GM12874 (cell line): Measurements from ENCODE around the gene SPAG16.

ENCODE experiments used
- TF ChIP-seq, protein P1 (sequence below): IDR thresholded peaks from 2 replicates; pipeline ENCODE4 v1.5.1; 2011; ENCODE audit warnings: low read depth, mild to moderate bottlenecking, control low read depth, low read length, moderate library complexity; ENCODE audit not compliant: insufficient read depth

The SPAG16 gene

DNA sequence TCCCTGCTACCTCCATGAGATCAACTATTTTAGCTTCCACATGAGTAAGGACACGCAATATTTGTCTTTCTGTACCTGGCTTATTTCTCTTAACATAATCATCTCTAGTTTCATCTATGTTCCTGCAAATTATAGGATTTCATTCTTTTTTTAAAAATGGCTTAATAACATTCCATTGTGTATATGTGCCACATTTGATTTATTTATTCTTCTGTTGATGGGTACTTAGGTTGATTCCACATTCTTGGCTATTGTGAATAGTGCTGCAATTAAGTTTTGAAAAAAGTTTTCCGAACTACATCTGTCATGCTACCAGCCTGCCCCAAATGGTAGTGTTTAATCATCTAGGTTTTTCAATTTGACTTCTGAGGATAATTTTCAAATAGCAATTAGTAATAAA, 36.3 kb downstream of the SPAG16 start:
- TF ChIP-seq, protein P1, sequence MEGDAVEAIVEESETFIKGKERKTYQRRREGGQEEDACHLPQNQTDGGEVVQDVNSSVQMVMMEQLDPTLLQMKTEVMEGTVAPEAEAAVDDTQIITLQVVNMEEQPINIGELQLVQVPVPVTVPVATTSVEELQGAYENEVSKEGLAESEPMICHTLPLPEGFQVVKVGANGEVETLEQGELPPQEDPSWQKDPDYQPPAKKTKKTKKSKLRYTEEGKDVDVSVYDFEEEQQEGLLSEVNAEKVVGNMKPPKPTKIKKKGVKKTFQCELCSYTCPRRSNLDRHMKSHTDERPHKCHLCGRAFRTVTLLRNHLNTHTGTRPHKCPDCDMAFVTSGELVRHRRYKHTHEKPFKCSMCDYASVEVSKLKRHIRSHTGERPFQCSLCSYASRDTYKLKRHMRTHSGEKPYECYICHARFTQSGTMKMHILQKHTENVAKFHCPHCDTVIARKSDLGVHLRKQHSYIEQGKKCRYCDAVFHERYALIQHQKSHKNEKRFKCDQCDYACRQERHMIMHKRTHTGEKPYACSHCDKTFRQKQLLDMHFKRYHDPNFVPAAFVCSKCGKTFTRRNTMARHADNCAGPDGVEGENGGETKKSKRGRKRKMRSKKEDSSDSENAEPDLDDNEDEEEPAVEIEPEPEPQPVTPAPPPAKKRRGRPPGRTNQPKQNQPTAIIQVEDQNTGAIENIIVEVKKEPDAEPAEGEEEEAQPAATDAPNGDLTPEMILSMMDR = no peak

DNA sequence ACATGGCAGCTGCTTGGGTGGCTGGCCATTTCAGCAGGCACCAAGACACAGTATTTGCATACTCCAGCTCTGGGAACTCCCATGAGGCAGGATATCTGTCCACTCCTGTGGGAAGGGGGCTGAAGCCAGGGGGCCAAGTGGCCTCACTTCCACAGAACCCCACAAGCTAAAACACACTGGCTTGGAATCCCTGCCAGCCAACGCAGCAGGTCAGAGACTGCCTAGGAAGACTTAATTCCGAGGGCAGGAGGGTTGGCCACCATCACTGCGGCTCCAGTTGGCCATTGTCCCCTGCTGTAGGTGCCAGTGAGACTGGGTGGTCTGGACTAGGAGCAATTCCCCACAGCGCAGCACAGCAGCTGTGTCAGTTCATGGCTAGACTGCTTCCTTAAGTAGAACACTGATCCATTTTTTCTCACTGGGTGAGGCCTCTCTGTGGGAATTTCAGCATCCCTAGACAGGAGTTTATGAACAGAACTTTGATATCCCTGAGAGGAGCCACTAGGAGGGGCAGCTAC, 52.0 kb downstream of the SPAG16 start:
- TF ChIP-seq, protein P1 = no peak

DNA sequence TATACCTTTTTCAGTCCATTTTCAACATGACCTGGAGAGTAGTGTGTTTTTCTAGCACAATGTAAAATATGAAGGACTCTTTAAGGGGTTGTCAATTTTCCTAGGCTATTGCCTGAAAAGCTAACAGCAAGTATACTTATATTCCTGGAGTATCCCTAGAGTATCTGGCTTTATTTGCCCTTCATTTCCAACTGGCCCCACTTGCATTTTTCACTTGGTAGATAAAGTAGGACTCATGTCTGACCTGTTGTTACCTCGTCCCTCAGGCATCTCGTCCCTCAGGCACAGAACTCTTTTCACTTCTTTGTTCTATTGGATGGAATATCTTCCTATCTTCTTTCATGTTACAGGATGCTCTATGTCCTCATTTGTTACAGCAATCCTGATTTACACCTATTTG, 69.2 kb downstream of the SPAG16 start:
- TF ChIP-seq, protein P1 = no peak

DNA sequence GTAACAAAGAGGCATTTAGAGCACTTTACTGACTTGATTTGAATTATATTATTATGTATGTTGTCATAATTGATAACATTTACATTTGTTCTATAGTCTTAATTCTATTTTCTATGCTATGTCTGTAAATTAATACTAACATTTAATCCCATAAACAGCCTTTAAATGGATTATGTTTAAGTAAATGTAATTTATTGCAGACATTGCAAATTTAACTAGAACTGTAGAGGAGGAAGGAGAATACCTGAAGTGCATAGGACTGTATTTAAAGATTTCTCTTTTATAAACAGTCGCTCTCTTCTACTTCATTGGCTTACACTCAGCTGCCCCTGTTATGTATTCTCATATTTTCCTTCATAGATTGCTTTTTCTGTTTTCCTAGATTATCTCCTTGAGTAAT, 92.4 kb downstream of the SPAG16 start:
- TF ChIP-seq, protein P1 = no peak

DNA sequence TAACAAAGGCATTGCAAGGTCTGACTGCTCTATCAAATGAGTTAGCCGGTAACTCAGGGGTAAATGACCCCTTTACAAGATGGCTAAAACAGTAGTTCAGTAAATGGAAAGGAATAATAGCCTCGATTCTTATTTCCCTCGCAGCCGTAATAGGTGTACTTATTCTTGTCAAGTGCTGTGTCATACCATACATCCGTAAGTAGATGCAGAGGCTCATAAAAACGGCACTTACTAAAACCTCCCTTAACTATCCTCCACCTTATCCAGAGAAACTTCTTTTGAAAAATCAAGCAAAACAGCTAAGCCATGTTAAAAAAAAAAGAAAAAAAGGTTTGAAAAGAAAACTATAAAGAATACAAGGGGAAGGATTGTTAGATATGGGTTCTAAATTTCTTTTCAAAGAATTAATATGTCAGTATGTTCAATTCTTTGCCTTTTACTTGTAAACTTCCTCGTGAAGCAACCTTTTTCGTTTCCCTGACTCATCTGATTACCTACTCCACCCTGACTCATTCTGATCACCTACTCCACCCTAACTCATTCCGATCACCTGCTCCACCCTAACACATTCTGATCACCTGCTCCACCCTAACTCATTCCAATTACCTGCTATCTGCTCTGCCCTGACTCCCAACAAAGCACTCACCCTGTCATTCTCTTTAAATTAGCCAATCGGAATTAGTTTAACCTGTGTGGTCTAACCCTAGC, 127.5 kb downstream of the SPAG16 start:
- TF ChIP-seq, protein P1 = no peak

DNA sequence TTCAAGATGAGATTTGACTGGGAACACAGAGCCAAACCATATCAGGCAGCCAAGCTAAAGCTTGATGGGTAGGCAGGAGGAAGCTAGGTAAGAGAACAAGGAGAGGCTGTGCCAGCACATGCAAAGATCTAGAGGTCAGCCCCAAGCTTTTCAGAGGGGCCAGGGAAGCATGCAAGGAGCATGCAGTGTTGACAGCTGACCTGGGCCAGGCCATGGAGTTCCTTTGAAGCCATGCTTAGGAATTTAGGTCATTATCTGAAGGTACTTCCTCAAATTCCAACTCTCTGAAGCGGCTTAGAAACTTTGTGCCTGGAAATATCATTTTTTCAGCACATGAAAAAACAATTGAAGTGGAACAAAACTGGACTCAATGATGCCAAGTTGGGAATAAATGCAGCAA, 130.8 kb downstream of the SPAG16 start:
- TF ChIP-seq, protein P1 = no peak

DNA sequence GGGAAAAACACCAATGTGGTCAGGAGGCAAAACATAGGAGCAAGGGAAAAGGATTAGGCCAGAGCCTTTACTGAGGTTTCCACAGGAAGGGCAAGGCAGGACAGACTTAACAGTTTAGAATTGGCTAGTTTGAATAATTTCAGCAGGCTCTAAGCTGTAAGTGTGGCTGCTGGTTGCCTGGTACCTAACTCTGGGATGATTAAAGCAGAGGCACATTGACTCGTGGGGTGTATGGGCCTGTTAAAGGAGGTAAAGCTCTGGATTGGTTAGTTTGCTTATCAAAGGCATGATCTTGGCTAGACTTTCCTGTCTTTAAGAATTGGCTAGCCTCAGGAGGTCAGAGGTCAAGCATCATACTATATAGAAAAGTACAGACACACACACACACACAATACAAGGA, 132.6 kb downstream of the SPAG16 start:
- TF ChIP-seq, protein P1 = no peak
